Lower lobe of right lung (tissue), 2 donors: ENCODE measurements around the gene PPIC. TPM values are rescaled to one million over a fixed set of nuclear protein-coding genes. Genes with fewer than 3 reads are reported as not detected.
"Not testable (repeated sequence)": the region's sequence is repeated elsewhere in the genome, so short reads cannot be mapped to it uniquely, and the experiment has no call there.

Experiments used
- ATAC-seq, 2 donors: fragments of 200-7000 bp; cut with Tn5 transposase; one replicate each; pipeline ENCODE4 v1.9.1; 2020 to 2022; ENCODE audit warnings: mild to moderate bottlenecking in 2 of 2, moderate library complexity in 2 of 2
- DNase-seq: peaks from one replicate; pipeline ENCODE4 v3.0.0-alpha.2; 2020
- H3K27ac ChIP-seq: fragments of 200-600 bp; one replicate; pipeline ENCODE4 v1.8.0; 2022
- H3K27me3 ChIP-seq: fragments of 200-600 bp; one replicate; pipeline ENCODE4 v1.8.0; 2022; ENCODE audit warnings: low read depth
- H3K36me3 ChIP-seq: fragments of 200-600 bp; one replicate; pipeline ENCODE4 v1.8.0; 2022; ENCODE audit warnings: mild to moderate bottlenecking
- H3K4me1 ChIP-seq: fragments of 200-600 bp; one replicate; pipeline ENCODE4 v1.8.0; 2022
- H3K4me3 ChIP-seq: fragments of 200-600 bp; one replicate; pipeline ENCODE4 v1.8.0; 2022; ENCODE audit warnings: mild to moderate bottlenecking
- H3K9me3 ChIP-seq: fragments of 200-600 bp; one replicate; pipeline ENCODE4 v1.8.0; 2022
- CTCF ChIP-seq: fragments of 200-600 bp; IDR thresholded peaks from one replicate; pipeline ENCODE4 v1.8.0; 2022; ENCODE audit warnings: antibody characterized with exemption, mild to moderate bottlenecking
- intact Hi-C: fragments of 100-400 bp; cut with DNase I; formaldehyde crosslinking; loops from one replicate; pipeline ENCODE4 v1.11.0; 2022
- total RNA-seq: library from RNA; stranded (reverse); fragmentation: NEBNext Ultra II Directional; extraction: Animal tissue kit (Norgen Biotek cat#: 25700); gene quantifications from one replicate; pipeline ENCODE4 v1.2.1, GENCODE V29; 2021
- donor health status: DM: no; HTN: yes; CAD: no; lungs with severe emphysema.

PPIC gene
- total RNA-seq, 1 donor from 2014 or later: 39.5 TPM

- Histone ChIP-seq H3K9me3 (no peaks in the 10 kb centered on the region), H3K27ac (no peak overlapping the region), H3K4me3 (no peak overlapping the region), H3K36me3 (no peaks in the 10 kb centered on the region), H3K27me3 (no peaks in the 10 kb centered on the region), H3K4me1 (no peaks in the 10 kb centered on the region)
- no peak for ATAC-seq
- no peak for DNase-seq
- no peak for TF ChIP-seq CTCF
- intact Hi-C loops: no loop called here
These were observed 59.2 kb downstream of the PPIC start for GRCh38 chr5:122977319-122977718.

- H3K4me3 ChIP-seq, H3K4me1 ChIP-seq, intact Hi-C loops, ATAC-seq, H3K27ac ChIP-seq, DNase-seq, H3K9me3 ChIP-seq, H3K27me3 ChIP-seq, H3K36me3 ChIP-seq: not testable (repeated sequence)
These were observed 62.3 kb downstream of the PPIC start for GRCh38 chr5:122974251-122974650.

- ATAC-seq, H3K27ac ChIP-seq, H3K9me3 ChIP-seq, H3K4me3 ChIP-seq, H3K4me1 ChIP-seq, intact Hi-C loops, H3K36me3 ChIP-seq, DNase-seq, H3K27me3 ChIP-seq: not testable (repeated sequence)
These were observed 62.8 kb downstream of the PPIC start for GRCh38 chr5:122973759-122974158.

Other genes starting within 250 kb of the PPIC start
- gene SNX24, start 191.1 kb downstream of the PPIC start, total RNA-seq: 26.7 TPM
- gene PRDM6, start 52.5 kb upstream of the PPIC start, total RNA-seq: 6.7 TPM